GM10266 (cell line): Measurements from ENCODE around the gene RASSF1.

Experiments used
- DNase-seq: peaks from one replicate; pipeline ENCODE4 v3.0.0; 2012; ENCODE audit errors: extremely low spot score
- CTCF ChIP-seq: IDR thresholded peaks from 2 replicates; pipeline ENCODE4 v1.5.1; 2012; ENCODE audit warnings: mild to moderate bottlenecking, low read depth; ENCODE audit not compliant: control insufficient read depth, insufficient read depth; ENCODE audit errors: missing control alignments

RASSF1 gene

GRCh38 chr3:50340448-50341329 is at the start of gene RASSF1:
Gene RASSF1 (minus strand): TSS chr3:50340836. CDS start chr3:50340805, 31 bp downstream.
- TF ChIP-seq CTCF, result no peak
- DNase-seq, result peak; percentile 80

- no peak for DNase-seq
- no peak for TF ChIP-seq CTCF
Measured at GRCh38 chr3:50389414-50389767, 48.8 kb upstream of the RASSF1 start.

- TF ChIP-seq CTCF, result no peak
- DNase-seq, result no peak
Measured at GRCh38 chr3:50388720-50389413, 48.2 kb upstream of the RASSF1 start.

GRCh38 chr3:50388016-50388719 is 47.5 kb upstream of the RASSF1 start:
- DNase-seq, result no peak
- TF ChIP-seq CTCF, result peak; percentile 27

- no peak for TF ChIP-seq CTCF
Measured at GRCh38 chr3:50385754-50386153, 45.1 kb upstream of the RASSF1 start.

GRCh38 chr3:50383750-50384149 is 43.1 kb upstream of the RASSF1 start:
- no peak for TF ChIP-seq CTCF
- no peak for DNase-seq

More at GRCh38 chr3:50385754-50386153, 45.1 kb upstream of the RASSF1 start:
- no peak for DNase-seq

- no peak for DNase-seq
Measured at GRCh38 chr3:50382722-50383121, 42.1 kb upstream of the RASSF1 start.

More at GRCh38 chr3:50382722-50383121, 42.1 kb upstream of the RASSF1 start:
- no peak for TF ChIP-seq CTCF
